GM12892 (cell line): ENCODE results near the gene SEPTIN3.

ENCODE experiments used
- POLR2AphosphoS5 ChIP-seq: IDR thresholded peaks from 2 replicates; pipeline ENCODE4 v1.6.1; 2011; ENCODE audit warnings: low read depth, low read length, control low read depth
- TAF1 ChIP-seq: IDR thresholded peaks from 2 replicates; pipeline ENCODE4 v1.6.1; 2011; ENCODE audit warnings: low read depth, mild to moderate bottlenecking, control low read depth, low read length, borderline replicate concordance

GRCh38 chr22:41922940-41923594 is 46.2 kb upstream of the SEPTIN3 start:
- TF ChIP-seq POLR2AphosphoS5 (no peak), TAF1 (no peak)
